K562 treated with DMSO at 1 percent for 24 hours (cell line): Measurements from ENCODE around the gene XKRX. TPM values are rescaled to one million over a fixed set of nuclear protein-coding genes. Genes with fewer than 3 reads are reported as not detected.

ENCODE experiments used
- total RNA-seq: library from RNA; unstranded; fragments of 300-600 nt; gene quantifications from 2 replicates; pipeline ENCODE4 v1.2.3, GENCODE V29; 2022; ENCODE audit warnings: low read depth; ENCODE audit not compliant: insufficient read depth

XKRX gene
- not detected in 2 replicates for total RNA-seq

DNA sequence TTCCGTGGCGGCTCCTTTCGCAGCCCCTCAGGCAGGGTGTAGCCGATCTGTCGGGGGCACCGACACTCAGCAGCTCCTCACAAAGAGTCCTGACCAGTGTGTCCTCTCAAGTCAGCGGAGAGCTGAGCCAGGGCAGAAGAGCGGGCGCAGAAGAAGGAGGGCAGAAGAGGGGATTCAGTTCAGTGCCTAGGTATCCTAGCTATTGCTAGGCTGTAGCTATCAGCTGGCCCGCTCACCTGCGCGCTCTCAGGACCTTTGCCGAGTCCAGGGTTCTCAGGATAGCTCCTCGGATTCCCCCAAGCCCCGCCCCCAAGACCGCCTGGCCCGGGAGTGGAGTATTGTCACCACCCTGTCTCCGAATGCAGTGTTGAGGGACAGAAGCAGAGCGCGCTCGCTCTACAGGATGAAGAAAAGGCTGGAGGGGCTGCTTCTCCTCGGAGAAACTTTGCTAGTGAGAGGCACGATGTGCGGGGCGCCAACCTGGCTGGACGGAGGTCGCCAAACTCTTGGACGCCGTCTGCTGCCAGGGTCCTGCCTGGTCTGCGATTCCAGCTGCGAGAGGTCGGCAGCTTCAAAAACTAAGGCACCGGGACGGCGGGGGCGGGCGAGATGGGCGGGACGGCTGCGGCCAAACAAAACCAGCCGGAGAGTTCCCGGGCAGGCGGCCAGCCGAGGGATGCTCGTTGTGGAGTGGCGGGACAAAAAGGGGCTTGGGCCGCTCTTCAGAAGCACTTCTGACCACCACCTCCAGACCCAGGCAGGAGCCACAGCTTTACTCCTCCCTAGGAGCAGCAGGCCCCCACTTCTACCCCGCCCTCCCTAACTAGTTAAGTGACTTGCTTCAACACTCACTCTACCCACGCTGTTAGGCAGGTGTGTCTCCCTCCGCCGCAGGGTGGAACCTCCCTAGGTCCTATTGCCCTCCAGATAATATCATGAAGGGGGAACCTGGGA is at the start of gene XKRX:
XKRX (minus strand) TSS at position 258 of the 954 bp plus-strand sequence. CDS start 613 bp downstream, outside the sequence.

GRCh38 chrX:100969408-100969807 is 40.7 kb upstream of the XKRX start, which contains the start of gene ARL13A:
ARL13A (plus strand) TSS chrX:100969708; CDS start chrX:100973690, 3,982 bp downstream.

DNA sequence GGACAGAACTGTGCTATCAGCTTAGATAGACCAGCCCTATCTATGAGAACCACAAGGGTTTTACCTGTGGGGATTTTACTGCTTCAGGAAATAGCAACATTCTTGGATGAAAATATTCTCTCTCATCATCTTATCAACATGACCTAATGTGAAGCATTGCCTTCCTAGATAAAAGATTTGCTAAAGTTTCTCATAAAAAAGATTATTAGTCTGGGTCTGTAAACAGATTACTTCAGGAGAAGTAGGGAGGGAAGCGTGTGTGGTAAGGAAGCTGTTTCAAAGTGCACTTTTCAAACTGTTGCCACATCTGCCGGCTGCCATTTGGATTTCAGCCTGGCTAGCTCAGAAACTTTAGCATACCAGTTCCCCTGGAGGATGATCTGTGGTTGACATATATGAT is 54.4 kb downstream of the XKRX start, which contains the start of gene NOX1:
NOX1 (minus strand) TSS at position 35 of the 400 bp plus-strand sequence. CDS start 220 bp downstream, outside the sequence.

Other genes starting within 250 kb of the XKRX start
- gene SYTL4, start 196.8 kb downstream of the XKRX start, total RNA-seq, result 1.1 TPM in 2 replicates
- gene CSTF2, start 108.5 kb downstream of the XKRX start, total RNA-seq, result 33.0 and 34.8 TPM in 2 replicates
- gene NOX1, start 54.6 kb downstream of the XKRX start, total RNA-seq, result not detected in 2 replicates
- not detected in 2 replicates for gene ARL13A, start 40.8 kb upstream of the XKRX start, total RNA-seq
- 17.3 and 20.9 TPM in 2 replicates for gene TRMT2B, start 123.2 kb upstream of the XKRX start, total RNA-seq
- gene TMEM35A, start 150.0 kb upstream of the XKRX start, total RNA-seq, result not detected in 2 replicates
- 3.7 and 8.8 TPM in 2 replicates for gene CENPI, start 169.3 kb upstream of the XKRX start, total RNA-seq